ENCODE results near the gene TRABD2B. TPM values are rescaled to one million over a fixed set of nuclear protein-coding genes. Genes with fewer than 3 reads are reported as not detected.

TRABD2B gene
- total RNA-seq, 2 experiments from 2014 or later: not detected

- Mint-ChIP-seq H3K4me1 (ENCODE audit: low read depth) (no peaks in the 10 kb centered on the region), H3K9me3 (no peaks in the 10 kb centered on the region), H3K27me3 (ENCODE audit: low read depth) (peaks cover 1% of the 10 kb centered on the region), H3K4me3 (no peak overlapping the region), H3K27ac (no peak overlapping the region), H3K36me3 (ENCODE audit: low read depth) (no peaks in the 10 kb centered on the region)
- DNase-seq: no peak
- intact Hi-C loops (cut with micrococcal nuclease): no loop called here
- CTCF ChIA-PET: interaction anchor here (1.1 to 1.9 kb wide), 3 partner anchors 20 to 113 kb away, joined by 3 to 5 read pairs (median 3); no protein-coding TSS in a partner anchor
Observed at GRCh38 chr1:47754221-47754620, 243.0 kb downstream of the TRABD2B start.

- Mint-ChIP-seq H3K36me3 (ENCODE audit: low read depth) (no peaks in the 10 kb centered on the region), H3K4me1 (ENCODE audit: low read depth) (no peaks in the 10 kb centered on the region), H3K27me3 (ENCODE audit: low read depth) (no peaks in the 10 kb centered on the region), H3K4me3 (no peak overlapping the region), H3K9me3 (no peaks in the 10 kb centered on the region), H3K27ac (no peak overlapping the region)
- CTCF ChIA-PET: interaction anchor here (1.0 to 1.9 kb wide), 2 partner anchors 27 to 365 kb away, joined by 5 read pairs; no protein-coding TSS in a partner anchor
- no peak for DNase-seq
- intact Hi-C loops (cut with micrococcal nuclease): no loop called here
Observed at GRCh38 chr1:47753808-47754207, 243.4 kb downstream of the TRABD2B start.

GRCh38 chr1:47752559-47752958, 244.6 kb downstream of the TRABD2B start:
- H3K4me1 Mint-ChIP-seq (ENCODE audit: low read depth): no peaks in the 10 kb centered on the region
- no peak for DNase-seq
- H3K9me3 Mint-ChIP-seq: no peaks in the 10 kb centered on the region
- no peaks in the 10 kb centered on the region for H3K36me3 Mint-ChIP-seq (ENCODE audit: low read depth)
- H3K27me3 Mint-ChIP-seq (ENCODE audit: low read depth): no peaks in the 10 kb centered on the region
- no peak overlapping the region for H3K4me3 Mint-ChIP-seq
- no peak overlapping the region for H3K27ac Mint-ChIP-seq
- intact Hi-C loops (cut with micrococcal nuclease): no loop called here
- CTCF ChIA-PET: interaction anchor here (1.9 kb wide), 1 partner anchor 26 kb away, joined by 5 read pairs; no protein-coding TSS in a partner anchor

GRCh38 chr1:47751996-47752451, 245.2 kb downstream of the TRABD2B start:
- Mint-ChIP-seq H3K36me3 (ENCODE audit: low read depth) (no peaks in the 10 kb centered on the region), H3K9me3 (no peaks in the 10 kb centered on the region), H3K27ac (no peak overlapping the region), H3K27me3 (ENCODE audit: low read depth) (no peaks in the 10 kb centered on the region), H3K4me1 (ENCODE audit: low read depth) (no peaks in the 10 kb centered on the region), H3K4me3 (no peak overlapping the region)
- no peak for DNase-seq
- intact Hi-C loops (cut with micrococcal nuclease): no loop called here
- CTCF ChIA-PET: no interaction called here

GRCh38 chr1:47751193-47751592, 246.0 kb downstream of the TRABD2B start:
- CTCF ChIA-PET: no interaction called here
- no peak for DNase-seq
- no peak overlapping the region for H3K27ac Mint-ChIP-seq
- H3K36me3 Mint-ChIP-seq (ENCODE audit: low read depth): no peaks in the 10 kb centered on the region
- no peaks in the 10 kb centered on the region for H3K9me3 Mint-ChIP-seq
- intact Hi-C loops (cut with micrococcal nuclease): no loop called here
- H3K27me3 Mint-ChIP-seq (ENCODE audit: low read depth): peaks cover 5% of the 10 kb centered on the region
- no peaks in the 10 kb centered on the region for H3K4me1 Mint-ChIP-seq (ENCODE audit: low read depth)
- no peak overlapping the region for H3K4me3 Mint-ChIP-seq

GRCh38 chr1:47745715-47746609, 251.2 kb downstream of the TRABD2B start:
- intact Hi-C loops (cut with micrococcal nuclease): no loop called here
- Mint-ChIP-seq H3K36me3 (ENCODE audit: low read depth) (no peaks in the 10 kb centered on the region), H3K27me3 (ENCODE audit: low read depth) (peaks cover 23% of the 10 kb centered on the region), H3K4me3 (no peak overlapping the region), H3K4me1 (ENCODE audit: low read depth) (no peaks in the 10 kb centered on the region), H3K27ac (no peak overlapping the region), H3K9me3 (peaks cover 7% of the 10 kb centered on the region)
- CTCF ChIA-PET: interaction anchor here (0.9 kb wide), 1 partner anchor 24 kb away, joined by 3 read pairs; no protein-coding TSS in a partner anchor
- no peak for DNase-seq

- CTCF ChIA-PET: no interaction called here
- no peaks in the 10 kb centered on the region for H3K36me3 Mint-ChIP-seq (ENCODE audit: low read depth)
- no peak overlapping the region for H3K27ac Mint-ChIP-seq
- intact Hi-C loops (cut with micrococcal nuclease): no loop called here
- DNase-seq: no peak
- H3K4me3 Mint-ChIP-seq: no peak overlapping the region
- peaks cover 44% of the 10 kb centered on the region for H3K27me3 Mint-ChIP-seq (ENCODE audit: low read depth)
- H3K4me1 Mint-ChIP-seq (ENCODE audit: low read depth): no peaks in the 10 kb centered on the region
- peaks cover 12% of the 10 kb centered on the region for H3K9me3 Mint-ChIP-seq
Observed at GRCh38 chr1:47742890-47743760, 254.1 kb downstream of the TRABD2B start.

GRCh38 chr1:47738560-47739182, 258.5 kb downstream of the TRABD2B start:
- H3K4me1 Mint-ChIP-seq (ENCODE audit: low read depth): no peaks in the 10 kb centered on the region
- H3K9me3 Mint-ChIP-seq: peaks cover 12% of the 10 kb centered on the region
- H3K4me3 Mint-ChIP-seq: no peak overlapping the region
- CTCF ChIA-PET: interaction anchor here (1.4 to 1.5 kb wide), 4 partner anchors 8 to 17 kb away, joined by 3 to 6 read pairs (median 4); no protein-coding TSS in a partner anchor
- peaks cover 48% of the 10 kb centered on the region for H3K27me3 Mint-ChIP-seq (ENCODE audit: low read depth)
- intact Hi-C loops (cut with micrococcal nuclease): no loop called here
- H3K36me3 Mint-ChIP-seq (ENCODE audit: low read depth): no peaks in the 10 kb centered on the region
- no peak for DNase-seq
- no peak overlapping the region for H3K27ac Mint-ChIP-seq

GRCh38 chr1:47732489-47732888, 264.7 kb downstream of the TRABD2B start:
- intact Hi-C loops (cut with micrococcal nuclease): no loop called here
- Mint-ChIP-seq H3K4me3 (no peak overlapping the region), H3K27me3 (ENCODE audit: low read depth) (peaks cover 20% of the 10 kb centered on the region), H3K9me3 (no peaks in the 10 kb centered on the region), H3K36me3 (ENCODE audit: low read depth) (no peaks in the 10 kb centered on the region), H3K27ac (no peak overlapping the region), H3K4me1 (ENCODE audit: low read depth) (peaks cover 2% of the 10 kb centered on the region)
- DNase-seq: no peak
- CTCF ChIA-PET: no interaction called here

GRCh38 chr1:47731730-47732129, 265.5 kb downstream of the TRABD2B start:
- Mint-ChIP-seq H3K4me1 (ENCODE audit: low read depth) (peaks cover 2% of the 10 kb centered on the region), H3K27ac (no peak overlapping the region), H3K27me3 (ENCODE audit: low read depth) (peaks cover 14% of the 10 kb centered on the region), H3K4me3 (no peak overlapping the region), H3K36me3 (ENCODE audit: low read depth) (no peaks in the 10 kb centered on the region), H3K9me3 (no peaks in the 10 kb centered on the region)
- no peak for DNase-seq
- CTCF ChIA-PET: interaction anchor here (0.5 kb wide), 1 partner anchor 10 kb away, joined by 3 read pairs; no protein-coding TSS in a partner anchor
- intact Hi-C loops (cut with micrococcal nuclease): no loop called here

- intact Hi-C loops (cut with micrococcal nuclease): loop anchor here (5.0 kb wide), 2 partner anchors 202 to 552 kb away; no protein-coding TSS in a partner anchor
- H3K4me1 Mint-ChIP-seq (ENCODE audit: low read depth): peaks cover 7% of the 10 kb centered on the region
Observed at GRCh38 chr1:47729685-47730084, 267.5 kb downstream of the TRABD2B start.

GRCh38 chr1:47727697-47728085, 269.5 kb downstream of the TRABD2B start:
- no peak overlapping the region for H3K27ac Mint-ChIP-seq
- CTCF ChIA-PET: interaction anchor here (1.0 to 3.7 kb wide), 10 partner anchors 10 to 535 kb away, joined by 3 to 34 read pairs (median 10); partner anchors contain the start of gene FOXD2

More at GRCh38 chr1:47729685-47730084, 267.5 kb downstream of the TRABD2B start:
- H3K4me3 Mint-ChIP-seq: no peak overlapping the region
- no peaks in the 10 kb centered on the region for H3K9me3 Mint-ChIP-seq
- H3K27me3 Mint-ChIP-seq (ENCODE audit: low read depth): peaks cover 12% of the 10 kb centered on the region
- DNase-seq: no peak
- CTCF ChIA-PET: no interaction called here
- no peaks in the 10 kb centered on the region for H3K36me3 Mint-ChIP-seq (ENCODE audit: low read depth)
- H3K27ac Mint-ChIP-seq: no peak overlapping the region

More at GRCh38 chr1:47727697-47728085, 269.5 kb downstream of the TRABD2B start:
- no peaks in the 10 kb centered on the region for H3K9me3 Mint-ChIP-seq
- intact Hi-C loops (cut with micrococcal nuclease): loop anchor here (5.0 kb wide), 2 partner anchors 200 to 550 kb away; no protein-coding TSS in a partner anchor
- H3K36me3 Mint-ChIP-seq (ENCODE audit: low read depth): no peaks in the 10 kb centered on the region
- no peak overlapping the region for H3K4me3 Mint-ChIP-seq
- H3K27me3 Mint-ChIP-seq (ENCODE audit: low read depth): peaks cover 27% of the 10 kb centered on the region
- DNase-seq: no peak
- peaks cover 7% of the 10 kb centered on the region for H3K4me1 Mint-ChIP-seq (ENCODE audit: low read depth)
